Cerebellar nuclear complex (tissue), 1 donor: ENCODE measurements around the gene MYF5.
A peak's percentile ranks its signal among the peaks of the same experiment; 100 is the strongest.
"Not testable (repeated sequence)": the region's sequence is repeated elsewhere in the genome, so short reads cannot be mapped to it uniquely, and the experiment has no call there.

Experiments used
- DNase-seq, 2 experiments: peaks; one replicate each; lab custom pipeline; 2025; lab: John Stamatoyannopoulos, UW

The MYF5 gene

DNA sequence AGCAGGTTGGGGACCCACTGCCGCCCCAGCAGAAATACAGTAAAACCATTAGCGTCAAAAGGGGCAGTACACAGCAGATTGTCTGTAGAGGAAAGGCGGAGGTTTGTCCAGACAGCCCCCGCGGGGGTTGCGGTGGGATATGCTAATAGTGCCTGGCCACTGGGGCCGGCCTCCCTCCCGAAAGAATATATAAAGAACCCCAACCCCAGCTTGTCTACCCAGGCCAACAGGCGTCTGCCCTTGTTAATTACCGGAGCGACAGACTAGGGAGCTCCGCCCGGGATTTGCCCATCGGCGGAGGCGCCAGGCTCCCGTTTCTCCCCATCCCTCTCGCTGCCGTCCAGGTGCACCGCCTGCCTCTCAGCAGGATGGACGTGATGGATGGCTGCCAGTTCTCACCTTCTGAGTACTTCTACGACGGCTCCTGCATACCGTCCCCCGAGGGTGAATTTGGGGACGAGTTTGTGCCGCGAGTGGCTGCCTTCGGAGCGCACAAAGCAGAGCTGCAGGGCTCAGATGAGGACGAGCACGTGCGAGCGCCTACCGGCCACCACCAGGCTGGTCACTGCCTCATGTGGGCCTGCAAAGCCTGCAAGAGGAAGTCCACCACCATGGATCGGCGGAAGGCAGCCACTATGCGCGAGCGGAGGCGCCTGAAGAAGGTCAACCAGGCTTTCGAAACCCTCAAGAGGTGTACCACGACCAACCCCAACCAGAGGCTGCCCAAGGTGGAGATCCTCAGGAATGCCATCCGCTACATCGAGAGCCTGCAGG, at the start of gene MYF5:
Gene MYF5, plus strand, starts transcription at position 217 of the 774 bp plus-strand sequence. Its CDS starts 152 bp downstream, at position 369.
- DNase-seq: no peak

- no peak for DNase-seq
Observed at GRCh38 chr12:80670214-80670613, 46.5 kb upstream of the MYF5 start.

DNA sequence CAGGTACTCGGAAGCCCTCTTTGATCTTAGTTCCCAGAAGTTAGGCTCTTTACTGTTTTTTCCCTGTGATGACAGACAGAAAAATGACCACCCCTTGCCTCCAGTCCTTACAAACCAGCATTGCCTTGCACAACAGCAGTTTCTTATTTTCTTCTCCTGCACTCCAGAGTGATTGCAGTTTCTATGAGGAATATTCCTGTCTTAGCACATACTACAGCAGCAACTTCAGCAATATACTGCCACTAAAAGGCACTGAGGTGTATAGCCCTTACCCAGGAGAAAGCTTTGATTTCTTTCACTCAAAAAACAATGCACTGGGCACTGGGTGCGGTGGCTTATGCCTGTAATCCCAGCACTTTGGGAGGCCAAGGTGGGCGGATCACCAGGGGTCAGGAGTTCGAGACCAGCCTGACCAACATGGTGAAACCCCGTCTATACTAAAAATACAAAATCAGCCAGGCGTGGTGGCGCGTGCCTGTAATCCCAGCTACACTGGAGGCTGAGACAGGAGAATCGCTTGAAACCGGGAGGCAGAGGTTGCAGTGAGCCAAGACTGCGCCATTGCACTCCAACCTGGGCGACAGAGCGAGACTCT, 40.6 kb upstream of the MYF5 start:
- DNase-seq: not testable (repeated sequence)

DNA sequence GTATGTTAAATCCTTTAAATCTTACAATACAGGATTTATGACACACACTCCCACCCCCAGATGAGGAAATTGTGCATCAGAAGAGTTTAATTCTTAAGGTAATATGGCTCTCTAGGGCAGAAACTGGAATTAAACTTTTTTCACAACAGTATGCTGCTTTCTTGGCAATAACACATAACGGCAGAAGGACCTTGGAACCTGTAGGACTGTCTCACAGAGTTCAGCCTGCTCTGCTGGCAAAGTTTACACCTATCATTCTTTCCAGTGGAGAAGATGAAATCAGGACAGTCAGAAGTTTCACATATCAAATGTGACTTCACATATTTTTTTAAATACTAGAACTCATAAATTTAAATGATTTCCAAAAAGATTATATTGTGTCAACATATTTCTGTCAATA, 39.9 kb upstream of the MYF5 start:
- DNase-seq: no peak

GRCh38 chr12:80677994-80678393, 38.7 kb upstream of the MYF5 start:
- DNase-seq: no peak

DNA sequence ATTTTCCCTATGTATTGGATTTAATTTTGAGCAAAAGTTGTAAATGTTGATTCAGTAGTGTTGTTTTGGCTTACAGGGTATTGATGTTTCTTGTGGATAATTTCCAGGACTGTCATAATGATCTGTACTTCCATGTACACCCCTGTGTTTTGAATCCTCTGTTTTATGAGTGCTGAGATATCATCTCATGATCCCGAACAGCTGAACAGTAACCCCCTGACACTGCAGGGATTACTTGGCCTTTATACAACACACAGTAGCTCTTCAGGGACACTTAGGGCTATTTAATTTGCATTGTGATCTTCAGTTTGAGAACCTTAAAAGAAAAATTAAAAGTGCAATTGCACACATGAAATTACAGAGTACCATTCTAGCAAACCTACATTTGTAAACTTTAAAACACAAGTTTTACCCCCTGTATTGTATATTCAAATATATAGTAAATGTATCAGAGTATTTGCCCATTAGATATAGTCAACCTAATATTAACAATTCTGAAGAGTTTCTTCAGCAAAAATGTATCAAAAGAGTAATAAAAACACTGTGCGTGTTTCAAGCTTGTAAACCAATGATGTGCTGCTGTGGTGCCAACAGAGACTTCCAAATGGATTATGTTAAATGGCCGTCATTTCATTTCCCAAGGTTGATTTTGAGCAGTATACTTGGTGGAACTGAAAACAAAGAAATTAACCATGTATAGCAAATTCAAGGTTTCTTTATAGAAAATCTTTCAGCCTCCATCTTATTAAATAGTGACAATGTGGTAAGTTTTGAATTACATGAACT, 37.2 kb upstream of the MYF5 start:
- DNase-seq: no peak

GRCh38 chr12:80681287-80681686, 35.4 kb upstream of the MYF5 start:
- no peak for DNase-seq

DNA sequence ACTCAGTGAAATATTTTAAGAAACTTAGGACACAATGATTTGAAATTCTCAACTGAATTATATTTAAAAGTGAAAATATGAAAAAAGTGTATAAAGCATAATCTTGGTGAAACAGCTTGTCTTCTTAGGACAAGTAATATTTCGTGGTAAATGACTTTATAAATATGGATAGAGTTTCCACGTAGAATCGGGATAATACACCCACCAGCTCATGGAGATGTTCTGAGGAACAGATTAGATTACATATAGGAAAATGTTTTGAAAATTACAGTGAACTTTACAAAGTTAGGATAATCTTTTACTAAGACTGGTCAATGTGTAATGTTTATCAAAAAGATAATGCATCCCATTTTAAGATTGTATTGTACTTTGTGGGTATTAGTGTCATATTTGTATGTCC, 34.9 kb upstream of the MYF5 start:
- DNase-seq: no peak

DNA sequence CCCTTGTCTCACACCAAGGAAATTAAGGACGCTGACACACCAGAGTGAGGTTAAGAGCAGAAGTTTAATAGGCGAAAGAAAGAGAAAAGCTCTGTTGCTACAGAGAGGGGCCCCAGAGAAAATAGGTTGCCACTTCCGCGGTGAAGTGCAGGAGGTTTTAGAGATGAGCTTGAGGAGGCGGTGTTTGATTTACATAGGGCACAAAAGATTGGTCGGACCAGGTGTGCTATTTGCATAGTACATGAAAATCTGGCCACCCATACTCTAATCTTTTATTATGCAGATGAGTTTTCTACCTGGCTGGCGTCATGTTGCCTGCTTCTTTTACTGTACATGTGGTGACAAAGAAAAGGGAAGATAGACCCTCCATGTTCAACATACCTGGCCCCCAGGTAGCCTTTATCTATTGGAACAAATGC, 32.6 kb upstream of the MYF5 start:
- no peak for DNase-seq

GRCh38 chr12:80690090-80690489, 26.6 kb upstream of the MYF5 start:
- DNase-seq: no peak

GRCh38 chr12:80690513-80690912, 26.2 kb upstream of the MYF5 start:
- no peak for DNase-seq

DNA sequence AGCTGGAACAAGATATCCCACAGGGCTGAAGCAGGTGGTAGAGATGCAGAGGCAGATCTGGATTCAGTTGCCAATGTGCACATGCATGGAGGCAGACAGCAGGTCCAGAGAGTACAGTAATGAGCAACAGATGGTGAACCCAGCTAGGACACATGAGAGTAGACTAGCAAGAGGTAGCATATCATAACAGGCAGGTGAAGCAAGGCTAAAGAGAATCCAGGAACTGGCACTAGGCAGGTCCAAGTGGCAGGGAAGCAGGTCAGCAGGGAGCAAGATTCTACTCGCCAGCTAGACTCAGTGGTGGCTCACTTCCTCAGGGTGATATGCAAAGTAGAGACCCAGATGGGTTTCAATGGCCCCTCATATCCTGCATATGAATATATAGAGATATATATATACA, 24.6 kb upstream of the MYF5 start:
- DNase-seq: peak; percentile 71 to 96

DNA sequence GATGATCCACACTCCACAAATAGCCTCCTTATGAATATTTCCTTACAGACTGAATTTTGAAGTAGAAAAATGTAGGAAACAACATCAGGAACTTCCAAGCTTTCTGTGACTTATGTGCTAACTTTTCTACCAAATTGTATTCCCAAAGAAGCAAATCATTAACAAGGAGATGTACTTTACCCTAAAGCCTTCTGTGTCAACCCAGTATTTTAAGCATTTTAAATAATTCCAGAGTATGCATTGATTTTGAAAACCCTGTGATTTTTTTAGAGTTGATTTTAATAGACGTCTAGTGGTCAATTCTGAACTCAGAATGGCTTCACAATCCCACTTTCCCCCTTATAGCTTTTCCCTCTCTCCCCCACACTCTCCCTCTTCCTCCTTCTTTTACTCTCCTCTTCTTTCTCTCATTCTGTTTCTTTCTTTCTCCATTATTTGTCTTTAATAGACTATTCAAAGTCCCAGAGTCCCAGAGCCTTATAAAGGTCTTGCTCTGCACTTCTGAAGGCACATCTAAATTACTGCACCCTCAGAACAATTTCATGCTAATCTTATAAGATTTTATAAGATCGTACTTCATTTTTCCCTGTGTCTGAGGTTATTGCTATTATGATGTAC, 19.3 kb upstream of the MYF5 start:
- DNase-seq: no peak

GRCh38 chr12:80698256-80698655, 18.5 kb upstream of the MYF5 start:
- DNase-seq: no peak

DNA sequence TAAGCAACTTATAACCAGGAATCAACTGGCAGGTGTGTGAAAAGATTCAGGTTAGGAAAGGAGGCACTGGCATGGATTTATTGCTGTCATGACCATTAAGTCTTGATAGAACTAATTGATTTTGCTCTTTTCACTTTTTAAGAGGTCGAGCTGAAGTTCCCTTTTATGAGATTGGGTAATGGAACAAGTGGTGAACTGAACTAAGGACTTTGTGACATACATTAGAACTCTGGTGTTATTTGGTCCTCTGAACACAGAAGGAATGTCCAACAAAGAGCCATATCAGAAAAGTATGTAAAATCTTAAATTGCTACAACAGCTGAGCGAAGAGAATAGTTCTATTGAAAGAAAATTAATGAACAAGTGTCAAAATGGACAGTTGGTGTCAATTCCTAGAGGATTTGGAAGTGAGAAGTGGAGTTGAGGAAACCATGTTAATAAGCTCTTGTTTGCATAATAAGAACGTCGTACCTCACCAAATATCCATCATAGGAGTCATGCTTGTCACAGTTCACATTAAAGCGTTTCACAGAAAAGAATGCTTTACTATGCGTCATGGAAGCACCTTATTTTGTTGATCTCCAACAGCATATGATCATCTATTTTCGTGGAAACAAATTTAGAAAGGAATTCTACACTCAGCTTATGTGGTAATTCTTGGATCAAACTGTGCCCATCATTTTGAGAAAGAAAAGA, 17.7 kb upstream of the MYF5 start:
- DNase-seq: no peak

- DNase-seq: no peak
Observed at GRCh38 chr12:80700327-80700726, 16.4 kb upstream of the MYF5 start.

DNA sequence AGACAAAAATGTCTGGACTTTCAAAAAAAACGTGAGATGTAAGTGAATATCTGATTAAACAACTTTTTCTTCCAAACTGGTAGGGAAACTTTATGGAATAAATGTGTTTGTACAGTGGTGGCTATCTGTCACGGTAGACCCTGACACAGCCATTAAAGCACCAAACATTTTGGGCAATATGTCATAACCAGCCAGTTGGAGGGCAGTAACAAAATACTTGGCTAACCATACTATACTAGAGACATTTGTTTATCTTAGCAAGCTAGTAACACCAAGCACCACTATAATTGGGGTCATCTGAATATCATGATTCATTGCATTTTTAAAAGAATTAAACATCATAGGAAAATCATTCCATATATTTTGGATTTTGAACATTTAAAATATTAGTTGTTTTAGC, 15.3 kb upstream of the MYF5 start:
- DNase-seq: no peak

DNA sequence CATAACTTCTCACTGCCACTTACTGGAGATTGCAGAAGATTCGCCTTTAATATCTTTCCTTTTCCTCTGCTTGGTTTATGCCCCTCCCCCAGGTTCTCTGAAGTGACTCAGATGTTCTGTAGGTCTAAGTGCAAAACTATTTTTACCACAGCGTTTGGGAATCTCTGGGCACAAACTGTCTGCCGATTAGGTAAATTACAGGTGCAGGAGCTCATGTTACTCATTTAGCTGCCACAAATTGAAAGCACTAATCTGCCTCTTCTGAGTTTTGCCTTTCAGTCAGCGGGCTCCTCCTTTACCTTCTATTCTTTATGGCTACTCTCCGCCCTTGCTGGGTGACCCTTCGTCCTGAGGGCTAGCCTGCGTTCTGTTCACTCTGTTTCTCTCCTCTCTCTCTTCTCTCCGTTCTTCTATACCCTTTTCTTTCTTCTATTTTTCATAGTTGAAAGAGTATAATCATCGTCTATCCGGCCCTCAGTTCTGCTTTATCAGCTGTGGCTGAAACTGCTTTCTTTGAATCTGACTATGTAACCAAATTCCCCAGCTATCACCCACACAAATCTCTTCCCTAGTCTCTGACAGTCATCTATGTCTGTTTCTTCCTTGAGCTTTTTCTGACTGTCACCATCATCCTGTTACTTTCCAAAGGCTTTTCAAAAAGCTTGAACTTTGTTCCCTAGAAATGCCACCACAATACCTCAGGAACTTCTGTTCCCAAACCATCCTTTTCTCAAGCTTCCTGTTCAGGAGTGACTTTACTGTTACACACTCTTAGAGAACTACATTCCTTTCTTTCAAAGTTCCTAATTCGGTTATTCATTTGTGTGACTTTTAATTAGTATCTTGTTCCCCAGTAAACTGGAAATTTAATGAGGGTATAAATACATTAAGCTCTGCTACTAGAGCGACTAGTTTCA, 13.6 kb upstream of the MYF5 start:
- no peak for DNase-seq

DNA sequence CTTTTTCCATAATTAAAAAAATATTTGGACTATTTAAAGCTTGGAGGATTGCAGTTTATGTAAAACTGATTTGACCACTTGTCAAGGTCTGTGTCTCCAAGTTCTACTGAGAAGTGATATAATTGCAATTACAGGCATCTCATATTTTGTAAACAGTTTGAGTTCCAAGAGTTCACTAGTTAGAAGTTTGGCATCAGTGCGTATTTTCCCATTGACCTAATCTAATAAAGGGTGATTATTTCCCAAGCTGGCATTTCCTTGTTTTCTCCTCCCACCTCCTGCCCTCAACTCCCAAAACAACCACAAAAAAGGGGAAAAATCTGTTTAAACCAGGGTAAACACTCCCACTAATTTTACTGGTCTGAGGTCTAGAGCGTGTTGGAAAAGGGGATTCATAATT, 12.3 kb upstream of the MYF5 start:
- no peak for DNase-seq

DNA sequence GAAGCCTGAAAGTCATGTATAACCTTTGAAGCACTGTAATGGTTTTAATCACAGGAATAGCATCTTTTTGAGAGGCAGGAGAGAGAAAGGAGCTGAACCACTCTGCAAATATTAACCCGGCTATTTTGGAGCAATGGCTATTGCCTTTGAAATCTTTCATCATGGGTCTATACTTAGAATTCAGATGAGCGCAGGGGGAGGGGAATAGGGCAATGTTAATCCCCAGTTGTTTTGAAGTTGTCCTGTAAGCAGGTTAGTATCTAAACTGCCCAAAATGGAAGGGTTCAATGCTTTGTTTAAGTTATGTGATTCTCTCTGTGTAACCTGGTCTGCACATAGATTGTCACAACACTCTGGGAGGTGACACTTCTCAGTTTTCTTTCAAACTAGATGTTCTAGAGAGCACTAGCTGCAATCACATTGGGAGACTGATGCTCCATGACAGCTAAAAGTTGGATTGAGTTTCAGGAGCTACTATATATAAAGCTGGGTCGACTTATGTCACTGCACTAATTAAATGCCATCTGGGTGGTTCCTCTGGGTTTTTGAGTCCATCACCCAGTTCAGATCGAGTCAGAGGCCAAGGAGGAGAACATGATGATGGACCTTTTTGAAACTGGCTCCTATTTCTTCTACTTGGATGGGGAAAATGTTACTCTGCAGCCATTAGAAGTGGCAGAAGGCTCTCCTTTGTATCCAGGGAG, 9.4 kb upstream of the MYF5 start, which contains the start of gene MYF6:
Gene MYF6, plus strand, starts transcription at position 509 of the 704 bp plus-strand sequence. Its CDS starts 86 bp downstream, at position 595.
- DNase-seq: no peak
